HEK293T (cell line): Measurements from ENCODE around the gene SNX33.

Experiments
- ARNT ChIP-seq: fragments of 450-650 bp; IDR thresholded peaks from 2 replicates; pipeline ENCODE4 v1.6.1; 2017; ENCODE audit warnings: mild to moderate bottlenecking
- BHLHE40 ChIP-seq: fragments of 450-650 bp; IDR thresholded peaks from 2 replicates; pipeline ENCODE4 v1.6.1; 2016; ENCODE audit warnings: mild to moderate bottlenecking, moderate library complexity, borderline replicate concordance
- FOXK2 ChIP-seq: fragments of 450-650 bp; IDR thresholded peaks from 2 replicates; pipeline ENCODE4 v1.6.1; 2016; ENCODE audit warnings: mild to moderate bottlenecking
- FOXM1 ChIP-seq: fragments of 450-650 bp; IDR thresholded peaks from 2 replicates; pipeline ENCODE4 v1.6.1; 2017; ENCODE audit warnings: mild to moderate bottlenecking, borderline replicate concordance
- HDGF ChIP-seq: fragments of 450-650 bp; IDR thresholded peaks from 2 replicates; pipeline ENCODE4 v1.6.1; 2017; ENCODE audit warnings: antibody characterized with exemption, borderline replicate concordance
- LEF1 ChIP-seq: fragments of 450-650 bp; IDR thresholded peaks from 2 replicates; pipeline ENCODE4 v1.6.1; 2017; ENCODE audit warnings: mild to moderate bottlenecking, borderline replicate concordance
- NFRKB ChIP-seq: fragments of 450-650 bp; IDR thresholded peaks from 2 replicates; pipeline ENCODE4 v1.6.1; 2016; ENCODE audit warnings: mild to moderate bottlenecking, moderate library complexity
- SUZ12 ChIP-seq: fragments of 450-650 bp; IDR thresholded peaks from 2 replicates; pipeline ENCODE4 v1.6.1; 2016; ENCODE audit warnings: mild to moderate bottlenecking
- TARDBP ChIP-seq: fragments of 450-650 bp; IDR thresholded peaks from 2 replicates; pipeline ENCODE4 v1.6.1; 2016
- ZNF384 ChIP-seq: fragments of 450-650 bp; IDR thresholded peaks from 2 replicates; pipeline ENCODE4 v1.6.1; 2016

DNA sequence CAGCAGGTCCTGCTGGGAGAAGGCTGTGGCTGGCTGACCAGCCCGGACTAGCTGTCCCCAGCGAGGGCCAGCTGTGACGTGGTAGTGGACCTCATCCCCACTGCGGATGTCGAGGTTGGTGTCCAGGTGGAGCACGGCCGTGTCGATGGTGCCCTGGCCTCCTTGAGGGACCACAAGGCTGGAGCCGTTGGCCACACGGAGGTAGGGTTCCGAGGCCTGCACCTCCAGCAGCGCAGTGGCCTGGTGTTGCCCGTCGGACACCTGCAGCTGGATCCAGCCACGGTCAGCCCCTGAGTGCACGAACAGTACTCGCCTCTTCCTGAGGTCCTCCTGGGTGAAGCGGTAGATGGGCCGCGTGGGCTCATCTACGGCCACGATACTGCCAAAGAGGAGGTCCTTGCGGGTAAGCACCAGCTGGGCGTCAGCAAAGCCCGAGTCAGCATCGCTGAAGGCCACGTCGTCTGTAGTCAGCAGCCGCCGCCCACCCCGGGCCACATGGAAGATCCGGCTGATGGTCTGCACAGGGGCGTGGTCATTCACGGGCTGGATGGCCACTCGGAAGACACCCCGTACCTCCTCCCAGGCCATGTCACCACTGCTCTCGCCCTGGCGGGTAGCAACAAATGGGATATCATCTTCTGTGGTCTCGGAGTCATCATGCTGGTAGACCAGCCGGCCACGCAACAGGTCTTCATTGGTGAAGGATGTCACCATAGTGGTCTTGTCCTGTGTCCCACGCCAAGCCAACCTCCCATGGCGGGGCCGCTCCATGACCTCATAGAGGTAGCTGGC, 40.0 kb downstream of the SNX33 start:
- TF ChIP-seq NFRKB (no peak), LEF1 (no peak), SUZ12 (no peak), BHLHE40 (no peak), TARDBP (no peak), ARNT (no peak), ZNF384 (no peak), FOXM1 (no peak), FOXK2 (no peak), HDGF (no peak)
